HuH-7 (cell line): Measurements from ENCODE around the gene CCDC174.
A peak's percentile ranks its signal among the peaks of the same experiment; 100 is the strongest.
"Not testable (repeated sequence)": the region's sequence is repeated elsewhere in the genome, so short reads cannot be mapped to it uniquely, and the experiment has no call there.

Experiments
- DNase-seq: peaks from one replicate; pipeline ENCODE4 v3.0.0; 2011; ENCODE audit warnings: low spot score

CCDC174 gene

DNA sequence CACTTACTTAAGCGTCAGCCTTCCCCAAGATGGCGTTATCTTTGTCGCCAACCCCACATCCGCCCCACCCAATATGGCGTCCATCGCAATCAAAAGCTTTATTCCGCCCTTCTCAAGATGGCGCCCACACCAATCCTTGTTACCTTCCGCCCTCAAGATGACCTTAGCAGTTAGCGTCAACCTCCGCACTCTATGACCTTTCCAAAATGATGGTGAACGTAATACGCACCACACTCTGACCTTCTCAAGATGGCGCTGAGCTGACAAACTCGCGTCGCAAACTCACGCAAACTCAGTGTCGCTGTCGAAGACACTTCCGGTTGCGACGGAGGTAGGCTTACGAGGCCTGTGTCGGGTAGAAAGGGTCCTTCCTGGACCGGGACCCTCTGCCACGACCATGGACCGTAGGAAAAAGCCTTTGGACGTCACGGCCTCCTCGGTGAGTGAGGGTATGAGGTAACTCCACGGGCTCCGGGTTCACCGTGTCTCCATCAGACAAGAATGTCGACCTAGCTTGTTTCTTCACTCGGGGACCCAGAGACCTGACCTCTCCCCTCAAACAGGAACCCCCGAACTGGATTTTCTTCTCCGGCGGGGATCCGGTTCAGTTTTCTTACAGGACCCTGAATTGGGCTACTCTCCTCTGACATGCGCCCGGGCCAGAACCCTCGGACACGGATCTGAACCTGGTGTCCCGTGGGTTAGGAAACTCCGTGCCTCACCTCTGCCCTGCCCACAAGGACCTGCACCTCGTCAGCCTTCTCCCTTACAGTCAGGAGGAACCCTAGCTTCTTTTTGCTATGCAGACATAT is at the start of gene CCDC174:
Gene CCDC174 (plus strand): TSS at position 323 of the 812 bp plus-strand sequence. CDS start 75 bp downstream, at position 398.
- DNase-seq: peak; percentile 85

DNA sequence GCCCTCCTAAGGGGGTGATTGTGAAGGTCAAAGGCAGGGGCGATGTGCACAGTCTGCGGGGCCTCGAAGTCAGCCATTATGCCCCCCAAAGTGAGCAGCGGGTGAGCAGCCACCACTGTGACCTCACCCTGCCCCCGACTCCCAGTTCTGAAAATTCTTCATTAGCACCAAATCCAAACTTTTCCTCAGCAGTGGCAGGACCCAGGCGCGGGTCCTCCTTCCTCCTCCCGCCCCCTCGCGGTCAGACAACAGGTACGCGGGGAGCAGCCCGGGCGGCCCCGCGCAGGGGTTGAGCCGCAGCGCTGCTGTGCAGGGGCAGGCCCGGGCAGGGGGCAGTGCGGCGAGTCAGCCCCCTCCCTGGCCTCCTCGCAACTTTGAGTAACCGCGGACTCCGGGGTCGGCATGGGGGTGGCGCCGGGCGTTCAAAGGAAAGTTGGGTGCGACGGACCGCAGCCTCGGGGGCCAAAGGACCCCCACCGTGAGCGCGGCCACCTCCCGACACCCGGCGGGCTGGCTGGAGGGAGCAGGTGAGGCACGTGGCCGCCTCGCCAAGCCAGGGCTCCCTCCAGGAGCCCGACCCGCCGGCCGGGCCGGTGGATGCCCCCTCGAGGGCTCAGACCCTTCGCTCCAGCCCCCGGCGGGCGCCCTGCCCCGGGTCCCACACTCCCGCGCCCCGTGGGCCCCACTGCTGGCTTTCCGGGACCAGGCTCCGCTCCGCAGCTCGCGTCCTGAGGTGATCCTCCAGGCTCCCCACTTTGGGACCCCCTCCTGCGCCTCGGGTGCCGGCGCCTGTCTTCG is 49.4 kb upstream of the CCDC174 start:
- DNase-seq: peak; percentile 43

DNA sequence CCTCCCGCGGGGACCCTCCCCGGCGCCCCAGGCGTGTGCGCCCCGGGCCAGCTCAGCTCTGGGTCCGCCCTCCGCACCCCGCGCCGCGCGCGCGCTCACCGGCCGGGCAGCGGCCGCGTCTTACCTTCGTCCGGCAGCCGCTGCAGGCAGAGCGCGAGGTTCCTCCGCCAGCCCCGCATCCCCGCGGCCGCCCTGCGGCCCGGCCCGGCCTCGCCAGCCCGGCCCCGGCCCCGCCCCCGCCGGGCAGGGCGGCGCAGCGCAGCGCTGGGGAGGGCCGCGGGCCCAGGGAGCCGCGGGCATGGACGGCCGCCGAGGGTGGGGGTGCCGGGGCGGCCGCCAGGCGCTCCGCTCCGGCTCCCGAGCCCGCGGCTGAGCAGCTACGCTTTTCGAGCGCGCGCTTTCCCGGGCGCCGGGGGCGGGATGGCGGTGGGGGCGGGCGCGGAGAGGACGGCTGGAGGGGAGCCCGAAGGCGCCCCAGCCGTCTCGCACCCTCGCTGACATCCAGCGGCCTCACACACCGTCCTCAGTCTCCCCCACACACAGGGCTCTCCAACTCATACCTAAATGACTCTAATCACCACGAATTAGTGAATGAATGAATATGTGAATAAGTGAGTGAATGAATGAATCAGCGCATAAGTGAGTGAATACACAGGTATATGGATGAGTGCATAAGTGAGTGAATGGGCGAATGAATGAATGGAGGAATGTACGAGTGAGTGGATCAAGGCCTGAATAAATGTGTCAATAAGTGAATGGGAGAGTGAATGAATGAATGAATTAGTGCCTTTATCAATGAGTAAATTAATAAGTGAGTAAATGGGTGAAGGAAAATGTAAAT is 48.5 kb upstream of the CCDC174 start:
- no peak for DNase-seq

DNA sequence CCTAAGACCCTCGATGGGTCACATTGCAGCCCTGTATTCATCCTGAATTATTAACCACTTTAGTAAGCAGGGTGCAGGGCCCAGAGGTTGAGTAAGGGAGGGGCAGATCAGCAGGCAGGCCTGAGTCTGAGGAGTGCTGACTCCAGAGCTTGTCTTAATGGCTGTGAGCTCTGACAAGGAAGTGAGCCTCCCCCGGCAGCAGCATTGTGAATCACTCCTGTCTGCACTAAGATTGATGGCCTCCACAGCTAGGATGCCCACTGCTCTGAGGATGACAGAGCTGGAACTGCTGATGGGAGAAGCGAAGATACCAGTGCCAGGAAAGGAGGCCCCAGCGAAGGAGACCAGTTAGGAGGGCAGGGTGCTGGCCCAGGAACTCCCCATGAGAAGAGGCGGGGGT is 46.5 kb upstream of the CCDC174 start:
- DNase-seq: no peak

DNA sequence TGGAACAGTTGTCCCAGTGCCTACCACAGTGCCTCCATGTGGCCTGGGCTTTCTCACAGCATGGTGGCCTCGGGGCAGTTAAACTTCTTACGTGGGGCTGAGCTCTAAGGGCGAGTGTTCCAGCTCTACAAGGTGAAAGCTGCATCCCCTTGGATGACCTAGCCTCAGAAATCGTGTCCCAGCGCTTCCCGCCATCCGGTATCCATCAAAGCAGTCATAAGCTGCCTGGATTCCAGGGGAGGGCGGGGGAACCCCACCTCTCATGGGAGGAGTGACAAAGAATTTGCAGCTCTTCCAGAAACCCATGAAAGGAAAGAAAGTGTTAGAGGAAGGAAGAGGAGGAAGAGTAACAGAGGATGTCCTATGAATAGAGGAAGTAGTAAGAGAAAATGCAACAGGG is 45.8 kb upstream of the CCDC174 start:
- DNase-seq: no peak

DNA sequence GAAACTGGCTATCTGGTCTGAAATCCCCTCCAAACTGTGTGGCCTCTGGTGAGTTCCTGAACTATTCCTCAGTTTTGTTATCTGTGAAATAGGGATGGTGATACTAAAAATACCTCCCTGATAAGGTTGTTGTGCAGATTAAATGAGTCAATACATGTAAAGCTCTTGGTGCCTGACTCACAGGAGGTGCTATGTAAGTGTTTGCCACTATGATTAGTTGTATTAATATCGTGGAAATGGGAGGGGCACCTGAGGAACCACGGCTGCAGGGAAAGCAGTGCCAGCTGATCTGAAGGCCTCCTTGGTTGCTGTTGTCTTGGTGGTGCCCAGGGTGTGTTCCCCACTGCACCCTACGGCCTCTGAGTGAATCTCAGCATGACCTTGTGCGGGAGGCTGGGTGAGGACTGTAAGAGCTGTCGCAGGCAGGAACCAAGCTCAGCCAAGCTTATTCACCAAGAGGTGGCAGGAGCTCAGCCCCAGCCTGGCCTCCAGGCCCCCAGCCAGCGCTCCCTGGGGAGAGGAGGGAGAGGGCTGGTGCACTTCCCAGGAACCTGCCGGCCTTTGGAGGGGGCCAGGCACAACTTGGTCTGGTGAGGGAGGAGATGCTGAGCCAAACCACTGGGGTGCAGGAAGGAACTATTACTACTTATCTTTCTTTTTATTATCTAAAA is 44.8 kb upstream of the CCDC174 start:
- DNase-seq: no peak

DNA sequence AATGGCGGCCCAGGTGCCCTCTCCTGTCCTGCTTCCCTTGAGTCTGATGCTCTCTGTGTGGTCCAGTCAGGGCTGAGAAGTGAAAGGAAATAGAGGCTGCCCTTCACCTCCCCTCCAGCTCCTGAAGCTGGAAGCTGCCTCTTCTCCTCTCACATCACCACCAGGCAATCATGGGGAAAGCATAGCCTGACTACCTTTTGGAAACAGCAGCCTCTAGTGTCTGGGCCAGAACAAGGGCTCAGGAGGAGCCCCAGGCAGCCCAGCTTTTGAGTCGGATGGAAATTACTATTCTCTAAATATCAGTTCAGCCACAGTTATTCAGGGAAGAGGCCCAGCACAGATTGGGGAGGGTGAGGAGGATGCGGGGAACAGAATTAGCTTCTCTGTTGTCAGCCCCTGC is 43.3 kb upstream of the CCDC174 start:
- DNase-seq: no peak

DNA sequence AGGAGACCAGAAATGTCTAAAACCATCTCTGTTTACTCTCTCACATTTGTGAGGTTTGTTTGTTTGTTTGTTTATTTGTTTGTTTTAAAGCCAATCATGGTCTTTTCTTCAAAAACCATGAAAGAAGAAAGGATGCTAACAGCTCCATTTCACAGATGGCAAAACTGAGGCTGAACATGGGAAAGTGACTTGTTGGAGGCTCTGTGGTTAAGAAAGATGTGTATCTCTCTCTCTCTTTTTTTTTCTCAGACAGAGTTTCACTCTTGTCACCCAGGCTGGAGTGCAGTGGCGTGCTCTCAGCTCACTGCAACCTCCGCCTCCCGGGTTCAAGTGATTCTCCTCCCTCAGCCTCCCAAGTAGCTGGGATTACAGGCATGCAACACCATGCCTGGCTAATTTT is 42.5 kb upstream of the CCDC174 start:
- DNase-seq: not testable (repeated sequence)

DNA sequence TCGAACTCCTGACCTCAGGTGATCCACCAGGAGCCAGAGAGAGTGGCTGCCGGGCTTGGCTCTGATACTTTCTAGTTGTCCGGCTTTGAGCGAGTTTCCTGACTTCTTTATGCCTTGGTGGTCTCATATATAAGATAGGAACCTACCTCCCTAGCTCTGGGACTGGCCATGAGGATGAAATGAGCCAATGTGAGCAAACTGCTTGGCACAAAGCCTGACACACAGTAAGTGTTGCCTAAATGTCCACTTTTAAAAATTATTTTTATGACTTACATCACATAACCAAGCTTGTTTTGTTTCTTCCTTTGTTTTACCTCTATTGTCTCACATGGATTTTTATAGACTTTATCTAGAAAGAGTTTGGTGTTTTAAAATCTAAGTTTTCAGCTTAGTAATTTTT is 42.1 kb upstream of the CCDC174 start:
- no peak for DNase-seq

DNA sequence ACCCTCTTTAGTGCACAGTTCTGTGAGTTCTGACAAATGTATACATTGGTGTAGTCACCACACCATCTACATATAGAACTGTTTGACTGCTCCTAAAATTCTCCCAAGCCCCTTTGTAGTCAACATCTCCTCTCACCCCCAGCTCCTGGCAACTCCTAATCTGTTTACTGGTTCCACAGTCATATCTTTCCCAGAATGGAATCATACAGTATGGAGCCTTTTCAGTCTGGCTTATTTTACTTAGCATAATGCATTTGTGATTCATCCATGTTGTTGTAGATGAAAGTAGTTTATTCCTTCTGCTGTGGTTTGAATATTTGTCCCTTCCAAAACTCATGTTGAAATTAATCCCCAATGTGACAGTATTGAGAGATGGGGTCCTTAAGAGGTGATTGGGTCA is 41.6 kb upstream of the CCDC174 start:
- no peak for DNase-seq

DNA sequence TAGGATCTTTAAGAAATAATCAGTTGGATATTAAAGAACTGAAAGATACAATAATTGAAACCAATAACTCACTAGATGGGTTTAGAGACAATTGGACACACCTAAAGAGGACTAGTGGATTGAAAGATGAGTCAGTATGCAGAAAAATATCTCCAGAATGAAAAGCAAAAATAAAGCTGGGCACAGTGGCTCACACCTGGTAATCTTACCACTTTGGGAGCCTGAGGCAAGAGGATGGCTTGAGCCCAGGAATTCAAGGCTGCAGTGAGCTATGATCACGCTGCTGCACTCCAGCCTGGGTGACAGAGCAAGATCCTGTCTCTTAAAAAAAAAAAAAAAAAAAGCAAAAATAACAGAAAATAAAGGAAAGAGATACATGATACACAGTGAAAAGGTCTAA is 37.4 kb upstream of the CCDC174 start:
- no peak for DNase-seq

DNA sequence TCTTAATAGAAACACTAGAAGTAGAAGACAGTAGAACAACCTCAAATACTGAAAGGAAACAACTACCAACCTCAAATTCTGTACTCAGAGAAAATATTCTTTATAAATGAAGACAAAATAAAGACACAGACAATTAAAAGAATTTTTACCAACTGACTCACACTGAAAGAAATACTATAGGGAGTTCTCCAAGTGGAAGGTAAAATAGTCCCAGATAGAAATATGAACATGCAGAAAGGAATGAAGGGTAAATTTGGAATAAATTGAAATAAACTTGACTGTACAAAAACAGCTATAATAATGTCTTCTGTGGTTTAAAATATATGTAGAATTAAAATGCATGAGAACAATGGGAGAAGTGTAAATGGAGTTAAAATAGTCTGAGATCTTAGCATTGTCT is 36.7 kb upstream of the CCDC174 start:
- no peak for DNase-seq

DNA sequence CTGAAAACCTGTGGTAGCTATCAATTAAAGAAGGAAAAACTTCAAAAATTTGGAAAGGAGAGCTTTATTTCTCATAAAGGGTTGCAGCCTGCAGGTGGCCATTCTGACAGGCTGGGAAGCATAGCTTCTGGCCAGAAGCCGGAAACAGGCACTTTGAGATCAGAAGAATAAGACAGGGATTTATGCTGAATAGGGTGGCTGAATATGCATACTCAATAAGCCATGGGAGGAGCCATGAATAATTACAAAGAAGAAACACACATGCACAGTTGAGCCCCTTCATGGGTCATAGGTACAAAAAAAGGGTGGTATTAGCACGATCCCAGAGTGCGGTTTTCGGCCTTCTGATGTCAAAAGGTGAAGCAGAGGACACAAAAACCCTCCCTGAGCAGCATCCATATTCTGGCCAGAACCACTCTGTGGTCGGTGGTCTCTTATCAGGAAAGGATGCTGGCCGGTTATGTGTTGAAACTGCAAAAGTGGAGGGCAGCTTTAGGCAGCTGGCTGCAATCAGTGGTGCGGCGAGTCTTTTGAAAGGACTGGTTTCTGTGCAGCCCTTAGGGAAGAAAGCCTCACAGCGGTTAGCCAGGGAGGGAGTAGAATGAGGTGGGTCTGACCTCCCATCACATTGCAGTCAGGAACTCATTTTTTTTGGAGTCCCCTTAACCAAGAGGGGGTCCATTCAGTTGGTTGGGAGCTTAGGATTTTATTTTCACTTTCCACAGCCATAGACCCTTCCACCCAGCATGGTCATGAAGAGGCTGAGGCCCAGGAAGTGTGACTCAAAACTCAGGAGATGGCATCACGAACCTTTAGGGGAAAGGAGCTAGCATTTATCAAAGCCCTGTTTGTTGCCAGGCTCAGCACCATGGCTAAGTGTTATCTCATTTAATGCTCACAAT is 34.7 kb upstream of the CCDC174 start:
- DNase-seq: no peak

DNA sequence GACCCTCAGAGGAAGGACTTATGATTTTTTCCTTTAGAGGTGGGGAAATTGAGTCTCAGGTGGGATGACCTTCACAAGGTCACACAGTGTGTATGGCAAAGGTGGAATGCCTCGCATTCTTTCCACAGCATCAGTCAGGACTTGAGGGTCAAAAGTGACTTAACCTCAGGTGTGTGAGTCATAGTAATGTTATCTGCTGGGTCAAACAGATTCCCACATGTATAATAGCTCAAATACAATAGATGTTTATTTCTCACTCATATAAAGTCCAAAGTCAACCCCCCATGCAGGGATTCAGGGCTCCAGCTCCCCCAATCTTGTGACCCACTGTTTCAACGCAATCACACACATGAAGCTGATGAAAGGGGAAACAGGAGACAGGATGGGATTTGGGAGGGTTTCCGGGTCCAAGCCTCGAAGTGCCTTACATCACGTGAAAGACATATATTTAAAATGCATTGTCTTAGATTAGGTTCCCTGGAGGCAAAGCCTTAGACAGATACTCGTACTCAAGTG is 34.0 kb upstream of the CCDC174 start:
- DNase-seq: no peak

DNA sequence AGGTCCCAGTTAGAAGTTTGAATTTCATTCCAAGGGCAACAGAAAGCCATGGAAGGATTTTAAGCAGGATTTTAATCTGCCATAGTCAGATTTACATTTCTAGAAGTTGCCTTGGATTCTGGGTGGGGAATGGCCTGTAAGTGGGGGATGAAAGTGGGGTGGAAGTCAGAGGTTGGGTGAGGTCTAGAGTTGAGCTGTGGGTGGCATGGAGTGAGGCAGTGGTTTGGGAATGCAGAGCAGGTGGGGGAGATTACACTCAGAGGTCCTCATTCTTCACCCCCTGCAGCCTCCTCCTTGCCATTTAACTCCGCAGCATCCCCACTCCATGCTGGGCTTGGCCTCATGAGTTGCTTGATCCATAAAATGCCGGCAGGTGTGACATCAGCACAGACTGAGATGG is 32.0 kb upstream of the CCDC174 start:
- no peak for DNase-seq

DNA sequence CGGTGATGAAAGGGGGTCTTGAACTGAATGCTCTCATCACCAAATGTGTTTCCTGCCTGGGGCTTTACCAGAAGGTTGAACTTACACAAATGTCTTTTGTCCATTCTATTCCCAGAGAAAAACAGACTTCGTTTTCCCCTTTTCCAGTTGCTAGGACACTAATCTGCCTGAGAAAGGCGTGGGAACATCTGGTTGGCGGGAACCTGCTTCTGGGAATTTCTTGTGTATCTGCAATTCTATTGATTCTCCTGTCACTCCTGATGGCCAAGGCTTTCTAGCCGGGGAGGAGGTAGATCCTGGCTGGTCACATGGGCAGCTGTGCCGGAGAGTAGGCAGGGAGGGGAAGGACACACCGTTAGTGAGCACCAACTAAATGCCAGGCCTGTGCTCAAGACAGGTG is 31.1 kb upstream of the CCDC174 start:
- DNase-seq: no peak

DNA sequence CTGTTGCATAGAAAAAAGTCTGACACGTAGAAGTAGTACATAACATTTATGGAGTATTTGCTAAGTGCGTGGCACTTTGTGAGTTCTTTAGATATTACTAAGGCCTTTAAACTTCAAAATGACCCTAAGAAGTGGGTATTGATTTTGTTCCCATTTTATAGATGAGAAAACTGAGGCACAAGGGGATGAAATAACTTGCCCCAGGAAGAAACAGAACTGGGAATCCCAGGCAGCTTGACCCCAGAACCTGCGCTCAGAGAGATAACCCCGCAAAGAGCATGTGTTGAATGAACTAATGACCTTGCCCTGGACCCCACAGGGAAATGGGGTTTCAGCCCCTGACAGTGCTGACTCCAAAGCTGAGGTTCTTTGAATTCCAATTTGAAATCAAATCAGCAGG is 30.5 kb upstream of the CCDC174 start:
- no peak for DNase-seq

DNA sequence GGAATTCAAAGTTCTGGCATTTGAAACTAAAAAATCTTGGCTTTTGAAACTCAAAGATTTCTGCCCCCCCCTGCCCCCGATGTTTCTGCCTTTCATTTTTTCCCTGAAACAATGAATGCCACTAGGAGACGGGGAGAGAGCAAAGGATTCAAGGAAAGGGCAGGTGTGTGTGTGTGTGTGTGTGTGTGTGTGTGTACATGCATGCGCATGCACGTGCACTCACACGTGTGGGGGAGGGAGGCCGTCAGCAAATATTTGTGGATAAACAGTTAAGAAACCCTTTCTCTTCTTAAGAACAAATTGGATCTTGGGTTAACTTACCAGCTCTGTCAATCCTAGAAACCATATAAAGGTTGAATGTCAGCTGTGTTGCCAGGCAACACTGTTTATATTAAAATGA is 29.2 kb upstream of the CCDC174 start:
- no peak for DNase-seq

DNA sequence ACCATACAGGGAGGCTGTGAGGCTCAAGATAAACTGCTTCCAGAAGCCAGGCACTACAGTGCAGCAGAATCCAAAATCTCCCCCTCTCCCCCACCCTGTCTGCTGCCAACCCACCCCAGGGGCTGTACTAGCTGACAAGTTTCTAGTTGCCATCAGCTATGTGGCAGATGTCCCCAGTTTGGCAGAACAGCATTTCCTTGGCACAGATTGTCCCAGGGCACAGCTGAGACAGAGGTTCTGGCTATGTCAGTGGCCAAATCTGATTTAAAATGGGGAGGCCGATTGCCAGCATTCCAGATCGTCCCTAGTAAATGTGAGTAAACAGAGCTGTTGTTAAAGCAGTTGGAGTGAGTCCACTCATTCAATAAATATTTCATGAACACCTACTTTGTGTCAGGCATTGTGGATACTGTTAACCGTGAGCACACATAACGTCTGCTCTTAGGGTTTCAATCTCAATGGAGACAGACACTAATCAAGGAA is 28.0 kb upstream of the CCDC174 start:
- no peak for DNase-seq

DNA sequence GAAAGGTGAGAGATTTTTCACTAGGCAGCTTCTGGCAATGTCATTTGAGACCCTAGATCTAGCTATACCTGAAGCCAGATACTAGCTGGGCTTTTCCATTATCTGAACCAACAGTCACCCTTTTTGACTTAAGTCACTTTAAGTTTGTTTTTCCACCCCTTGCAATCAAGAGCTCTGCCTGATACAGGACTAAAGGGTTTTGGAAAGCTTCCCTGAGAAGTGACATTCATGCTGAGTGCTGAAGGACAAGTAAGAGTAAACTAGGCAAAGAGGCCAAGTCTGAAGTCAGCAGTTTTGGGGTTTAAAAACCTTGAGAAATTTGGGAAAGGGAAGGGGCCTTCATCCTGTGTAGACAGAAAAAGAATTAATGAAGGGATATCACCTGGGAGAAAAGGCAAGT is 27.1 kb upstream of the CCDC174 start:
- DNase-seq: no peak

DNA sequence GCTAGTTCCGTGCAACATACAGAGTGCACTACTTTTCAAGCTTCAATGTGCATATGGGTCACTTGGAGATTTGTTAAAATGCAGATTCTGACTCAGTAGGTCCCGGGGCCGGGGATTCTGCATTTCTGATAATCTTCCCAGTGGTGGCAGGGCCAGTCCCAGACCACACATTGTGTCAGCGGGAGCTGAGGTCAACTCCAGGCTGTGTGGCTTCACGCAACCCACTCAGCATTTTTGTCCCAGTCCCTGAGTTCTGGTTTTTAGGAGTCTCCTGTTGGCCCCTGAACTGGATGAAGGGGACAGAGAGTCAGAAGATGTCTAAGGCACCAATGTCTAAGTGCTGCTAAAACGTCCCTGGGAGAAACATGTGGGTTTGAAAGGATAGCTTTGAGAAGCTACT is 26.1 kb upstream of the CCDC174 start:
- no peak for DNase-seq
